ENCODE measurements around the gene SMTNL2. TPM values are rescaled to one million over a fixed set of nuclear protein-coding genes. Genes with fewer than 3 reads are reported as not detected.

Gene SMTNL2
- total RNA-seq, 1 experiment from 2014 or later = not detected

- peaks cover 9% of the 10 kb centered on the region for H3K4me1 ChIP-seq (ENCODE audit: insufficient read depth, low read length, poor library complexity, severe bottlenecking)
- intact Hi-C loops (cut with micrococcal nuclease; ENCODE audit: unreplicated experiment) = no loop called here
- POLR2A ChIA-PET (ENCODE audit: low non-redundant PET) = no interaction called here
- H3K9me3 ChIP-seq (ENCODE audit: low read depth, low read length, poor library complexity, severe bottlenecking) = no peaks in the 10 kb centered on the region
- H3K4me3 ChIP-seq (ENCODE audit: low read depth, low read length, poor library complexity, severe bottlenecking) = no peak overlapping the region
- no peaks in the 10 kb centered on the region for H3K36me3 ChIP-seq (ENCODE audit: insufficient read depth, low read length, poor library complexity, severe bottlenecking)
- no peak for TF ChIP-seq EZH2 (IDR thresholded peaks at IDR 0.05; ENCODE audit: borderline replicate concordance, low read depth, low read length, poor library complexity, severe bottlenecking)
- no peak for TF ChIP-seq CTCF (conservative IDR thresholded peaks at IDR 0.05; ENCODE audit: low read depth, low read length)
- H3K27me3 ChIP-seq (replicated peaks; ENCODE audit: insufficient read depth, low read depth, low read length, poor library complexity) = no peaks in the 10 kb centered on the region
- CTCF ChIA-PET = no interaction called here
- H3K27ac ChIP-seq (ENCODE audit: low read depth, low read length, poor library complexity, severe bottlenecking) = no peak overlapping the region
- BruUV-seq (replicated peaks) = no TSS peak
- DNase-seq (ENCODE audit: low spot score) = no peak
These were observed 25.8 kb downstream of the SMTNL2 start for GRCh38 chr17:4610162-4610561.

GRCh38 chr17:4610656-4611055 is 26.3 kb downstream of the SMTNL2 start:
- Histone ChIP-seq H3K36me3 (ENCODE audit: insufficient read depth, low read length, poor library complexity, severe bottlenecking) (no peaks in the 10 kb centered on the region), H3K27ac (ENCODE audit: low read depth, low read length, poor library complexity, severe bottlenecking) (no peak overlapping the region), H3K4me1 (ENCODE audit: insufficient read depth, low read length, poor library complexity, severe bottlenecking) (peaks cover 9% of the 10 kb centered on the region), H3K4me3 (ENCODE audit: low read depth, low read length, poor library complexity, severe bottlenecking) (no peak overlapping the region), H3K27me3 (replicated peaks; ENCODE audit: insufficient read depth, low read depth, low read length, poor library complexity) (no peaks in the 10 kb centered on the region), H3K9me3 (ENCODE audit: low read depth, low read length, poor library complexity, severe bottlenecking) (no peaks in the 10 kb centered on the region)
- intact Hi-C loops (cut with micrococcal nuclease; ENCODE audit: unreplicated experiment) = no loop called here
- TF ChIP-seq EZH2 (IDR thresholded peaks at IDR 0.05; ENCODE audit: borderline replicate concordance, low read depth, low read length, poor library complexity, severe bottlenecking) = no peak
- no peak for TF ChIP-seq CTCF (conservative IDR thresholded peaks at IDR 0.05; ENCODE audit: low read depth, low read length)
- DNase-seq (ENCODE audit: low spot score) = no peak
- ChIA-PET CTCF (no interaction called here), POLR2A (ENCODE audit: low non-redundant PET) (no interaction called here)
- no TSS peak for BruUV-seq (replicated peaks)

GRCh38 chr17:4616476-4616875 is 32.1 kb downstream of the SMTNL2 start:
- Histone ChIP-seq H3K9me3 (ENCODE audit: low read depth, low read length, poor library complexity, severe bottlenecking) (no peaks in the 10 kb centered on the region), H3K27me3 (replicated peaks; ENCODE audit: insufficient read depth, low read depth, low read length, poor library complexity) (no peaks in the 10 kb centered on the region), H3K36me3 (ENCODE audit: insufficient read depth, low read length, poor library complexity, severe bottlenecking) (no peaks in the 10 kb centered on the region), H3K4me3 (ENCODE audit: low read depth, low read length, poor library complexity, severe bottlenecking) (no peak overlapping the region), H3K4me1 (ENCODE audit: insufficient read depth, low read length, poor library complexity, severe bottlenecking) (no peaks in the 10 kb centered on the region), H3K27ac (ENCODE audit: low read depth, low read length, poor library complexity, severe bottlenecking) (no peak overlapping the region)
- ChIA-PET POLR2A (ENCODE audit: low non-redundant PET) (no interaction called here), CTCF (no interaction called here)
- DNase-seq (ENCODE audit: low spot score) = no peak
- BruUV-seq (replicated peaks) = no TSS peak
- intact Hi-C loops (cut with micrococcal nuclease; ENCODE audit: unreplicated experiment) = no loop called here
- TF ChIP-seq EZH2 (IDR thresholded peaks at IDR 0.05; ENCODE audit: borderline replicate concordance, low read depth, low read length, poor library complexity, severe bottlenecking) = no peak
- TF ChIP-seq CTCF (conservative IDR thresholded peaks at IDR 0.05; ENCODE audit: low read depth, low read length) = no peak
